Activated CD8-positive, alpha-beta memory T cell treated with anti-CD3 and anti-CD28 coated beads for 48 hours (primary cell): ENCODE results near the gene ZNF581.

Source experiments
- DNase-seq, 3 experiments: peaks; one replicate each; pipeline ENCODE4 v3.0.0-alpha.2; 2020; ENCODE audit warnings: low read depth in 2 of 3, low spot score in 2 of 3

ZNF581 gene

DNA sequence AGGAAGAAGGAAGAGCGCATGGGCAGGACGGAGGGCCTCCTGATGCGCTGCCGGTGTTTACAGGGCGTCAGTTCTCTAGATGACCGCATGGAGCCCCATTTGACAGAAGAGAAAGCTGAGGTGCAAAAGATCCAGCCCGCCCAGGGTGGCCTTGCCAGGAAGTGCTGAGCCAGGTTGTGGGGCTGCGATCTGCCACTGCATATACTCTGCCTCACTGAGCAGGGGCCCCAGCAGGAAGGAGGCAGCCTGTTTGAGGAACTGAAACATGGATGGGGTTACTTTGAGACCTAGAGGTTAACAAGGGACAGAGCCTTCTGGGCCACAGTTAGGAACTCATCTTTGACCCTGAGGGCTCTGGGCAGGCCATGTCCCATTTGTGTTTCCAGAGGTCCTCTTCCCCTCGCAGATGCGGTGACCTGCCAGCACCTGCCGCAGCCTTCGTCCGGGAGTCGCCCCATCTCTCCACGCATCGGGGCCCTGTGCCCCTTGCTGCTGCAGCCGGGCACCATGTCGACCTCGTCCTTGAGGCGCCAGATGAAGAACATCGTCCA is 34.7 kb downstream of the ZNF581 start:
- no peak for DNase-seq

DNA sequence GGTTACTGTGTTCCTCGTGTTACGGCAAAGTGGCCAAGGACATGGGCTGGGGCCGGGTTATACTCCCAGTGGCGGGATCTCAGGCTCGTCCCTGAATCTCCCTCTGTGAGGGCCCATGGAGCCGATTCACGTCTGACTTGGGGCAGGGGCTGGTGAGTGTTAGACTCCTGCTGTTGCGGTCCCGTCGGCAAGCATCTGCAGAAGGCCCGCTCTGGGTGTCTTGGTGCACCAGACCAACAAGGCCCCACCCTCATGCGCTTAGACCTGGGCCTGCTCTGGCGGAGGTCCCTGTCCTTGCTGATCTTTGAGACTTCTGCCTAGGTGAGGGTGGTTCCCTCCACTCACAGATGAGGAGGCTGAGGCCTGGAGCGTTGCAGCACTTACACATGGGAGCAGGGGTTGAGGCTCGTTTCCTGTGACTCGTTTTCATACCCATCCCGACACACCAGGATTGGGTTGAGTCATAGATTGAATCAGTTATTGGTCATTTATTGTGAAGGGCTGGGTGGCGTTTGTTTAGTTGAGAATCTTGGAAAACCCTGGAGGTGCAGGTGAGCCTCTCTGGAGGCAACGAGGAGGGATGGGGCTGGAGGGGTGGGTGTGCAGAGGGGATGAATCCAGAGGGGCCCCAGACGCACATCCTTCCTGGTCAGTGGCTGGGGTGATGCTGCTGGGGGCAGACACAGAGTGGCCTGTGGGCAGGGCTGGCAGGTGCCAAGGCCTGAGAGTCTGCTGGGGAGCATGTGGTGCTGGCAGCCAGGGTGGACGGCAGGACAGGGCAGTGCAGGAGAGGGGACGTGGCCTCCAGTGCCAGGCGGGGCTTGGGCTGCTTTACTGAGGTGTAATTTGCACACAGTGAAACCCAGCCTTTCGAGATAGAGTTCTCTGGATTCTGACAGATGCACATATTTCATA is 36.2 kb downstream of the ZNF581 start:
- DNase-seq: no peak

DNA sequence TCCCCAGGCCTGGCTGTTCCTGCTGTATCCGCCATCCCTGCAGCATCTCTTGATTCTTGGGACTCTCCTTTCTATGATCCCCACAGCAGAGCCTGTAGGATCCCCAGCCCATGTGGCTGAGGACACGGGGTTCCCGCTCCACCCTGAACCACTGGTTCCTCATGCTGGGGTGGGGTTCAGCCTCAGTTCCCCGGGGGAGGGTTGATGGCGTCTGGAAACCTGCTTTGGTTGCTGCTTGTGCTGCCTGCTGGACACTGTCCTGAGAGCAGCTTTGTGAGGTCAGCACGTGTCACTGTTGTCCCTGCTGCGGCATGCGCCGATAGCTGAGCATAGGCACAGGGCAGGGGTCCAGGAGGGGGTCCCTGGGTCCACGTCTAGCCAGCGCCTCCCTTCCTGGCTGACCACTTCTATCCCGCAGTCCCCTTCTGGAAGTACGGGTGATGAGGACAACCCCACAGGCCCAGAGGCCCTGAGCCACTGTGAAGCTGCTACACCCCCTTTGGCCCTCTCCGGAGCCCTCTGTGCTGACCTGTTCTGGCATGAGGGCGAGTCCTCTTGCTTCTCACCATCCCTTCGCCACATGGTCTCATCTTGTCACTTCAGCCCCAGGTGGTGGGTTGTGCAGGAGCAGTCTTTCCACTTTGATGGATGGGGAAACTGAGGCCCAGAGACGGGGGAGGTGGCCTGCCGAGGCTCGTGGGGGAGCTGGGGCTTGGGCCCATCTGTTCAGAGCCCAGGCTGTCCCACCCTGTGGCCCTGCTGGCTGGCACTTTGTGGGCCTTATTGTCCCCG is 37.1 kb downstream of the ZNF581 start:
- DNase-seq: no peak

DNA sequence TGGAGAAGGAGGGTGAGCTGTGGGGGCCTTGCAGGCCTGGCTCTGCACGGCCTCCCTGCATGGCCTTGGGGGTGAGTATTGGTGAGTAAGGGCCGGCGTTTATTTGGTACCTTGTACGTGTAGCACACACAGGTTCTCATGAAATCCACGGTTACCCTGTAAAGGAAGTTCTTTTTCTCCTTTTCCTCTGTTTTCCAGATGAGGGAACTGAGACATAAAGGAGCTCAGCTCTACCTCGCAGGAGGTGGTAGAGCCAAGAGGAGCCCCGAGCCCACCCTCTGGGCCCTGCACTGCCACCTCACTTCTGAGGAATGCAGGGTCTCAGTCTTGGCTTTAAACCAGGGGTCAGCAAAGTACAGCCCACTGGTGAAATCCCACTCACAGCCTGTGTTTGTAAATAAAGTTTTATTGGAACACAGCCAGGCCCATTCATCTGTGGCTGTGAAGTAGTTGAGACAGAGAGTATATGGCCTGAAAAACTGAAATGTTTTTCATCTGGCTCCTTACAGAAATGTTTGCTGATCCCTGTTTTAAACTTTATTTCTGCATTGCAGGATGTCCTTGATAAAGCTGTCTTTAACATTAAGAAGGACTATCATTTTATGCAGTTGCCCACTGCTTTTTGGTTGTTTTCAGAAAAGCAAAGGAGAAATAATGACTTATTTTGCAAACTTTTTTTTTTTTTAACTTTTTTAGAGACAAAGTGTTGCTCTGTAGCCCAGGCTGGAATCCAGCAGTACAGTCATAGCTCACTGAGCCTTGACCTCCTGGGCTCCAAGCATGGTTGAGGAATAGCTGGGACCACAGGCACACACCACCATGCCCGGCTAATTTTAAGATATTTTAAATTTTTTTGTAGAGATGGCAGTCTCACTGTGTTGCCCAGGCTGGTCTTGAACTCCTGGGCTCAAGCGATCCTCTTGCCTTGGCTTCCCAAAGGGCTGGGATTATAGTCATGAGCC is 38.0 kb downstream of the ZNF581 start:
- no peak for DNase-seq

GRCh38 chr19:55683449-55684261 is 40.2 kb downstream of the ZNF581 start:
- no peak for DNase-seq

DNA sequence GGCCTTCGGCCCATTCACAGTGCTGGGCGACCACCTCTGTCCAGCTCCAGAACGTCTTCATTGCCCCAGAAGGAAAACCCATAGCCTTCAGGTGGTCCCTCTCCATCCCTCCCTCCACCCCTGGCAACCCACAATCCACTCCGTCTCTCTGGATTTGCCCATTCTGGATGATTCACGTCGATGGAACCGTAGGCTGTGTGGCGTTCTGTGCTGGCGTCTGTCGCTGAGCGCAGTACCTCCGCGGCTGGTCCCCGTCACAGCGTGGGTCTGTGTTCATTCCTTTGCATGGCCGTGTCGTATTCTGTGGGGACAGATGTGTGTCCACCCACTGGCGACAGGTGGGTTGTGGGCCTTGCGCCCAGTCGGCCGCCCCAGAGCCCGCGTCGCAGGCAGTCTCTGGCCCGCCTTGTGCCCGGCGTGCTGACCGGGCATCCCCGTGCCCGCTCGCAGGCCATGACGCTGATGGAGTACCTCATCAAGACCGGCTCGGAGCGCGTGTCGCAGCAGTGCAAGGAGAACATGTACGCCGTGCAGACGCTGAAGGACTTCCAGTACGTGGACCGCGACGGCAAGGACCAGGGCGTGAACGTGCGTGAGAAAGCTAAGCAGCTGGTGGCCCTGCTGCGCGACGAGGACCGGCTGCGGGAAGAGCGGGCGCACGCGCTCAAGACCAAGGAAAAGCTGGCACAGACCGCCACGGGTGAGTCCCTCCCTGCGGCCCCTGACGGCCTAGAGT is 41.7 kb downstream of the ZNF581 start:
- no peak for DNase-seq

DNA sequence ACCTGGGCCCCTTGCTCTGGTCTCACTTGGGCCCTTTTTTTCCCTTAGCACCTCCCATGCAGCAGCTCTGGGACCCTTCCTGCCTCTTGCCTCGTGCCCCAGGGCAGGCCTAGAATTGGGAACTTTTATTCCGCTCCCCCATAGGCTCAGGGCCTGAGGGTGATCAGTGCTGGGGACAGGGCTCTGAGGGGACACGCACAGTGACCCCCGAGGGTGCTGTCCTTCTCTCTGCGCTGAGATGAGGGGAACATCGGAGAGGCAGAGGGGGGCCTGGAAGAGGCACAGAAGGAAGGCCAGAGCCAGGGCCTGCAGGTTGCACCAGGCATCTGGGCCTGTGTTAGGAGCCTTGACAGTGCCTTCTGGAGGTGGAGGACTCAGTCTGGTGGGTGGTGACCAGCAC is 42.3 kb downstream of the ZNF581 start:
- DNase-seq: no peak

DNA sequence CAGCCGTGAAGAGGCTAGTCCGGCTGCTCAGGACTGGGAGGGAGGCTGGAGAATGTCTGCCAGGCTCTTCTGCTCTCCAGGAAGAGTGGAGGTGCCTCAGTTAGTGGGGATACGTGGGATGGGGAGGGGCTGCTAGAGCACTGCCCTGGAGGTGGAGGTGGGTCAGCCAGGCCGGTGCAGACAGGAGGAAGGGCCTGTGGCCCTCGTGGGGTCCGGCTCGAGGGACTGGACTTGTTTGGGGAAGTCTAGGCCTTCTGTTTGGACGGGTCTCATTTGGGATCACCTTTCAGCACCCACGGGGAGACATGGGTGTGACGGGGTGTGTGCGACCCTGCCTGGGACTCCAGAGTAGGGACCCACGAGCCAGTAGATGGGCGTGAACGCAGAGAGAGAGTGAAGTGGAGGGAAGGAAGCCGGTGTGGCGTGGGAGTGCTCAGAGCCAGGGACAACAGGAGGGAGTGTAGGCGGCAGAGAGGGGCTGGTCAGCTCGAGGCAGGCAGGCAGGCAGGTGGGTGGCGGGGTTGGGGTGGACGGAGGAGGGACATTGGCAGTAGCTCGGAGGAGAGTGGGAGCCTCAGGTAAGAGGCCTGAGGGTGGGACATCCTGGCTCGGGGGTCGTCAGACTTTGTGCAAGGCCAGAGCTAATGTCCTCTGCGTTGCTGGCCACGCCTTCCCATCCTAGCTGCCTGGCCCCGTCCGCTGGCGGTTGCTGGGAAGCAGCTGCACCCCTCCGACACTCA is 43.0 kb downstream of the ZNF581 start:
- DNase-seq: no peak

DNA sequence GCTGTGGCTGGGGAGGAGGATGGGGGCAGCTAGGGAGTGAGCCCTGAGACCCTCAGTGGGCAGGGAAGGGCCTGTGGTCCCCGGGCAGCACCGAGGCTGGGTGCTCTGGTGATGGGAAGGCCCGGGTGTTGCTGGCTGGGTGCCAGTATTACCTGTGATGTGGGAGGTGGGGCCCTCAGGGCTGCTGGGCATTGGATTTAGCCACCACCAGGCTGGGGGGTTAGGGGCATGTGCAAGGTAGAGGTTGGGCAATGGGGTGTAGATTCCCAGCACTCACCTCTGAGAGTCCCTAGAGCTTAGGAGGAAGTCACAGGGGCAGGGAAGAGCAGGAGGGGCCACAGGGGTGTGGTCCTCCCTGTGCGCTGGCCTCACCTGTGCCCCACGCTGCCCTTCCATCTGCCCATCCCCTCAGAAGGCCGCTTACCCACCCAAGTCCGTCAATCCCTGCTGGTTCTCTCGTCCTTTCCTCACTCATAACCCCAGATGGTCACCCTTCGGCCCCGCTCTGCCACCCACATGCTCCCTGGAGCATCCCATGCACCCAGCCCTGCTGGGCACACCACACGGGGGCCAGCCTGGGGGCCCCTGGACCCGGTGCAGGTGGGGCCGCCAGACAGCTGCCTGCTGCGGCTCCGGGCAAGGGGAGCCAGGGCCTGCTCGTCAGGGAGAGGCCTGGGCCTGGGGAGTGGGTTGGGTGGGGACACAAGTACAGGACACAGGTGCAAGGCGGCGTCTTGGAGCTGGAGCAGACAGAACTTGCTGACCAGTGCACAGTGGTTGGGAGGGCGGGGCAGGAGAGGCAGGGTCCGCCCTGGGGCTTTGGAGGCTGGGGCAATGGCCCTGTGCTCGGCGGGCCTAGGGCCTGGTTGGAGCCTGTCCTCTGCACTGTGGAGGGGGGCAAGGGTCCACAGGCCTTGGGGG is 44.1 kb downstream of the ZNF581 start:
- no peak for DNase-seq

- no peak for DNase-seq
These were observed 45.2 kb downstream of the ZNF581 start for GRCh38 chr19:55688422-55689218.

- no peak for DNase-seq
These were observed 46.1 kb downstream of the ZNF581 start for GRCh38 chr19:55689411-55690108.

DNA sequence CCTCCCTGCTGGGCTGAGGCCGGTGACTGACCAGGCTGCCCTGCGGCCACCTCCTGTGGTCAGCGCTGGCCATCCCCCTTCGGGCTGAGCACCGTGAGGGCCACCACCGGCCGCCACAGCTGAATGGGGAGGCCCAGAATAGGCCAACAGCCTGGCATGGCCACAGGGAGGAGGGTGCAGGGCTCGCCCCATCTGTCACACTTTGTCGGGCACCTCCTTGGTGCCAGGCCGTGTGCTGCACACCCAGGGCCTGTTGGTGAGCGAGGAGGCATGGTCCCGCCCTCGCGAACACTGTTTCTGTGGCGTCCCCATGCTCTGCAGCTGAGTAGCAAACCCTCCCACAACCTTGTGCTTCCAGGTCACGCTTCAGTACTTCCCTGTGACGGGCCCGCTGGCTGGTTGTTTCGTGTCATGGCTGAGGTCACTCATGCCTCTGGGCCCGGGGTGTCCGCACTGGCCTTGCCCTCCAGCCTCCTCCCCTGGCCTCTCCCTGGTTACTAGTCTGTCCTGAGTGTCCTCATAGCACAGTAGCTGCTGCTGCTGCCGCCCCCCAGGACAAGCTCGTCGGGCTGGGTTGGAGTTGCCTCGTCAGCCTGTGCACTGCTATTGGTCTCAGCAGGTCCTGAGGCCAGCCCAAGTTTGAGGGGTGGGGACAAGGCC is 46.8 kb downstream of the ZNF581 start:
- no peak for DNase-seq

DNA sequence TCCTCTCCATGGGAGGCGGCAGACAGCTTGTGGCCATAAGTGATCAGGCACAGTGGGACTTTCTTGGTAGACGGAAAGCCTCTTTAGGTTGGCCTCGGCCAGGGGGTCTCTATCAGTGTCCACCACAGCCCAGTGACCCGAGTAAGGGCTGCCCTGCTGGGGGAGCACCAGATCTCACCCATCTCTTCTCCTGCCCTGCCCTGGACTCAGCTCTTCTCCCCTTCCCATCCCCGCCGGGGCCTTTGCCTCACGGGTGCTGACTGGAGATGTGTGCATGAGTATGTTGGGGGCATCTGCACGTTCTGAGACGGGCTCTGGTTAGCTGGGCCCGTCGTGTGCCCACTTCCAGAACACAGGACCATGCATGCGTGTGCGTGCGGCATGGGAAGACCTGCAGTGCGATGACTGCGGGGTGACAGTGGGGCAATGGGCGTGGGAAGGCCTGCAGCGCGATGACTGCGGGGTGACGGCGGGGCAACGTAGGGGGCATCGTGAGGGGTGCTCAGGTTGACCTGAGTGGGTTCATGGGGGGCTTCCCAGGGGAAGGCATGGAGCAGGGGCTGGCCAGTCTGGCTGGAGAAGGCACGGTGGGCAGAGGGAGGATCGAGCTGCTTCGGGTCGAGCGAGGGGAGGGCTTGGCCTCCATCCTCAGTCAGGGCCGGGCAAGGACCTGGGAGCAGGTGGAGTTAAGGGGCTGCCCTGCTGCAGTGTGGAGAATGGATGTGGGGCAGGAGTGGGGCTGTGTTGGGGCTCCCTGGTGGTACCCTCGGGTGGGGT is 47.5 kb downstream of the ZNF581 start:
- DNase-seq: no peak

DNA sequence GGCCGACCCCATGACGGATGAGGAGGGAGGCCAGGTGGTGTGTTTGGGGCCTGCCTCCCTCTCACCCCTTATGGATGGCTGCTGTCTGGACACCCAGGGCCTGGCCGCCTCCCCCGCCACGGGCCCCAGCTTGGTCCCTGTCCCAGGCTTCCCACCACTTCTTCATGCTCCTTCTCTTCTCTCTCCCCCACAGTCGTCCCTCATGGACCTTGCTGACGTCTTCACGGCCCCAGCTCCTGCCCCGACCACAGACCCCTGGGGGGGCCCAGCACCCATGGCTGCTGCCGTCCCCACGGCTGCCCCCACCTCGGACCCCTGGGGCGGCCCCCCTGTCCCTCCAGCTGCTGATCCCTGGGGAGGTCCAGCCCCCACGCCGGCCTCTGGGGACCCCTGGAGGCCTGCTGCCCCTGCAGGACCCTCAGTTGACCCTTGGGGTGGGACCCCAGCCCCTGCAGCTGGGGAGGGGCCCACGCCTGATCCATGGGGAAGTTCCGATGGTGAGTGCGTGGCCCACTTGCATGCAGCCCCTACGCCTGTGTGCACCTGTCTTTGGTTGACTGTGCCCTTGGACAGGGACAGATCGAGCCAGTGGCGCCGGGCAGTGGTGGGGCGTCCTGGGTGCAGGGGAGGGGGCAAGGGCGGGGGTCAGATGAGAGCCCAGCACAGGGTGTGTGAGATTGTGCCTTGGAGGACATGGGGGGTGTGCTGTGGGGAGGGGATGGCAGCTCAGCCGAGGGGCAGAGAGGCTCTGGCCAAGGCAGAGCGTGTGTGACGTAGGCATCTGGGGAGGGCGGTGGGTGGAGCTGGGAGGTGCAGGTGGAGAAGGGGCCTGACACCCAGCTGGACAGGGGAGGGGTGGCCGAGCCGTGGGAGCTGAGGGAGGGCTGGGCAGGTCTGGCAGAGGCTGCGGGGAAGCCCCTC is 48.4 kb downstream of the ZNF581 start:
- DNase-seq: no peak
